SK-N-SH (cell line): Measurements from ENCODE around the gene F2RL1.

Experiments
- CTCF ChIP-seq: fragments of 200-600 bp; sonication (generic); IDR thresholded peaks from 2 replicates; pipeline ENCODE4 v1.6.1; 2017; ENCODE audit warnings: antibody characterized with exemption, mild to moderate bottlenecking, moderate library complexity
- TAF1 ChIP-seq: IDR thresholded peaks from 2 replicates; pipeline ENCODE4 v1.6.1; 2012; ENCODE audit warnings: low read depth, mild to moderate bottlenecking, low read length, moderate library complexity, borderline replicate concordance

DNA sequence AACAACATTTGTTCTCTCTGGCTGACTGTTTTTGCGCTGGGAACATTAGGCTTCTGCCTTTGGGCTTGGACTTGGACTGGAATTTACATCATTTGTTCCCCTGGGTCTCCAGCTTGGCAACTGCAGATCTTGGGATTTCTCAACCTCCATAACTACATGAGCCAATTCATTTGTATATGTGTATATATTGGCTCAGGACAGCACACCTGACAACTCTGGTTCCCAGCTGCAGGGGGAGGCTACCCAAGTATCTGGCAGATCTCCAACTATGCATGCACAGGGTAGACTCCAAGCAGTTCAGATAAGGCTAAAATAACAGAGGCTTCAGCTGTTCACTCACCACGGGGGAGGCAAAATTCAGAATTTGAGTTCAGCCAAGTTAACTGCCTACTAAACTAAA is 31.6 kb upstream of the F2RL1 start:
- no peak for TF ChIP-seq CTCF
- no peak for TF ChIP-seq TAF1
